Activated CD8-positive, alpha-beta memory T cell treated with anti-CD3 and anti-CD28 coated beads for 1 hour (primary cell): ENCODE results near the gene SNX7.

ENCODE experiments used
- DNase-seq, 2 donors: peaks; one replicate each; pipeline ENCODE4 v3.0.0-alpha.2; 2020; ENCODE audit warnings: low read depth in 1 of 2; ENCODE audit errors: extremely low read depth in 1 of 2

Gene SNX7

GRCh38 chr1:98661544-98662355 lies at the start of gene SNX7:
TSS of gene SNX7 (plus strand) at chr1:98661721. CDS start at chr1:98661732, 11 bp downstream.
- DNase-seq = no peak

GRCh38 chr1:98637316-98637715 lies 24.2 kb upstream of the SNX7 start:
- DNase-seq = no peak

- DNase-seq = no peak
Measured at GRCh38 chr1:98638185-98638584, 23.3 kb upstream of the SNX7 start.

GRCh38 chr1:98644510-98644909 lies 17.0 kb upstream of the SNX7 start:
- no peak for DNase-seq

GRCh38 chr1:98651116-98651632 lies 10.3 kb upstream of the SNX7 start:
- no peak for DNase-seq

- no peak for DNase-seq
Measured at GRCh38 chr1:98653123-98653522, 8.4 kb upstream of the SNX7 start.

GRCh38 chr1:98659879-98660278 lies 1.6 kb upstream of the SNX7 start:
- DNase-seq = no peak

GRCh38 chr1:98660940-98661543 lies 479 bp upstream of the SNX7 start:
- DNase-seq = no peak

- no peak for DNase-seq
Measured at GRCh38 chr1:98662356-98662670, 792 bp downstream of the SNX7 start.

GRCh38 chr1:98668733-98669132 lies 7.2 kb downstream of the SNX7 start:
- DNase-seq = no peak

- DNase-seq = no peak
Measured at GRCh38 chr1:98669355-98670296, 8.1 kb downstream of the SNX7 start.

- DNase-seq = no peak
Measured at GRCh38 chr1:98672189-98672588, 10.7 kb downstream of the SNX7 start.

GRCh38 chr1:98674075-98674781 lies 12.7 kb downstream of the SNX7 start:
- DNase-seq = no peak

- DNase-seq = no peak
Measured at GRCh38 chr1:98675282-98675681, 13.8 kb downstream of the SNX7 start.

GRCh38 chr1:98677288-98677687 lies 15.8 kb downstream of the SNX7 start:
- DNase-seq = no peak

GRCh38 chr1:98681812-98682211 lies 20.3 kb downstream of the SNX7 start:
- DNase-seq = no peak

- DNase-seq = no peak
Measured at GRCh38 chr1:98688110-98688739, 26.7 kb downstream of the SNX7 start.

- no peak for DNase-seq
Measured at GRCh38 chr1:98690576-98690975, 29.1 kb downstream of the SNX7 start.

GRCh38 chr1:98692482-98692881 lies 31.0 kb downstream of the SNX7 start:
- no peak for DNase-seq

GRCh38 chr1:98693385-98693784 lies 31.9 kb downstream of the SNX7 start:
- DNase-seq = no peak
